Psoas muscle (tissue), 8 donors: ENCODE data around the gene SLC6A19. TPM values are rescaled to one million over a fixed set of nuclear protein-coding genes. Genes with fewer than 3 reads are reported as not detected.
A peak's percentile ranks its signal among the peaks of the same experiment; 100 is the strongest.

Experiments
- ATAC-seq, 4 donors: fragments of 200-7000 bp; cut with Tn5 transposase; one replicate each; pipeline ENCODE4 v1.9.1; 2020; ENCODE audit warnings: moderate library complexity in 3 of 4, mild to moderate bottlenecking in 2 of 4
- DNase-seq, 2 donors: peaks; one replicate each; pipeline ENCODE4 v3.0.0-alpha.2; 2020
- H3K27ac ChIP-seq: fragments of 200-600 bp; one replicate; pipeline ENCODE4 v1.8.0; 2022
- H3K27me3 ChIP-seq, 3 donors: fragments of 200-600 bp in 1 of 3; one replicate each; pipeline versions ENCODE4 v1.6.1 to v1.8.0; 2013 to 2022; ENCODE audit warnings: low read length in 2 of 3, mild to moderate bottlenecking in 2 of 3, moderate library complexity in 1 of 3; ENCODE audit not compliant: insufficient read depth in 3 of 3
- H3K36me3 ChIP-seq, 2 donors: fragments of 200-600 bp in 1 of 2; one replicate each; pipeline versions ENCODE4 v1.6.1 to v1.8.0; 2013 to 2022; ENCODE audit warnings: low read depth in 1 of 2, mild to moderate bottlenecking in 1 of 2, moderate library complexity in 1 of 2; ENCODE audit not compliant: insufficient read depth in 1 of 2
- H3K4me1 ChIP-seq: fragments of 200-600 bp; one replicate; pipeline ENCODE4 v1.8.0; 2022
- H3K4me3 ChIP-seq: fragments of 200-600 bp; one replicate; pipeline ENCODE4 v1.8.0; 2022; ENCODE audit warnings: mild to moderate bottlenecking
- H3K9me3 ChIP-seq: fragments of 200-600 bp; one replicate; pipeline ENCODE4 v1.8.0; 2022
- WGBS, 3 donors: extraction: QIAGEN DNeasy Blood & Tissue Kit; methylation state at CpG; one replicate each; pipeline versions ENCODE4 v1.1.6 to v1.1.7; 2013; 5-methylcytosine and 5-hydroxymethylcytosine counted together
- intact Hi-C, 2 donors: fragments of 100-400 bp; cut with DNase I; formaldehyde crosslinking; loops; one replicate each; pipeline versions ENCODE4 v1.11.0 to v1.14.2; 2022
- polyA plus RNA-seq, 3 donors: library from polyadenylated mRNA; stranded (reverse); fragments of 200-250 nt; gene quantifications; one replicate each; pipeline ENCODE4 v1.2.3, GENCODE V29; 2013
- total RNA-seq, 4 donors: library from RNA; stranded (reverse); fragmentation: NEBNext Ultra II Directional in 2 of 4; extraction: Animal tissue kit (Norgen Biotek cat#: 25700) in 2 of 4; gene quantifications; one replicate each; pipeline versions ENCODE4 v1.2.1 to v1.2.4, GENCODE V29; 2021 to 2023
- TF ChIP-seq, protein P1 (sequence below): fragments of 200-600 bp; IDR thresholded peaks from one replicate; pipeline ENCODE4 v1.8.0; 2022; ENCODE audit warnings: antibody characterized with exemption
- donor health status: healthy with polysubstance abuse.
- donor health status: DM: no; HTN: no; CAD: no; lungs with moderate emphysema.
- donor health status: Bipolar disorder and iron deficiency.
- donor health status: healthy.
- donor health status: DM: yes; HTN: yes; CAD: no.
- donor health status: DM: no; HTN: no; CAD: no.
- donor health status: DM: no; HTN: no; CAD: no.
- donor health status: DM: yes; HTN: yes; CAD: no.

SLC6A19 gene
- total and polyA plus RNA-seq, 7 donors, result 0.03 to 0.08 TPM; not detected in 5

DNA sequence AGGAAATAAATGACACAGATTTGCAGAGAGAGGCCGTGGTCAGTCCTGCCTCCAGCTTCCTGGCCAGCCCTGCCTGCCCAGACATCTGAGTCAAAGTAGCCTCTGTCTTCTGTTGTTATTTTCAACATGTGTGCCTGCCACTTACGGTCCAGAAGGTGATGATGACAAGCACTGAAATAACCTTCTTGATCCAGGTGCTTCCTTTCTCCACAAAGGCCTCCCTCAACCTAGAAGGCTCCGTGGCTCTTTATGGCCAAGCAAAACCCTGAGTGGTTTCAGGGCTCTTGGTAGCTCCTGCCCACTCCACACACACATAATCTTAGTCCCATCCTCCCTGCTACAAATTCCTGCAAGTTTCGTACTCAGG lies 34.1 kb upstream of the SLC6A19 start:
- TF ChIP-seq, protein P1, sequence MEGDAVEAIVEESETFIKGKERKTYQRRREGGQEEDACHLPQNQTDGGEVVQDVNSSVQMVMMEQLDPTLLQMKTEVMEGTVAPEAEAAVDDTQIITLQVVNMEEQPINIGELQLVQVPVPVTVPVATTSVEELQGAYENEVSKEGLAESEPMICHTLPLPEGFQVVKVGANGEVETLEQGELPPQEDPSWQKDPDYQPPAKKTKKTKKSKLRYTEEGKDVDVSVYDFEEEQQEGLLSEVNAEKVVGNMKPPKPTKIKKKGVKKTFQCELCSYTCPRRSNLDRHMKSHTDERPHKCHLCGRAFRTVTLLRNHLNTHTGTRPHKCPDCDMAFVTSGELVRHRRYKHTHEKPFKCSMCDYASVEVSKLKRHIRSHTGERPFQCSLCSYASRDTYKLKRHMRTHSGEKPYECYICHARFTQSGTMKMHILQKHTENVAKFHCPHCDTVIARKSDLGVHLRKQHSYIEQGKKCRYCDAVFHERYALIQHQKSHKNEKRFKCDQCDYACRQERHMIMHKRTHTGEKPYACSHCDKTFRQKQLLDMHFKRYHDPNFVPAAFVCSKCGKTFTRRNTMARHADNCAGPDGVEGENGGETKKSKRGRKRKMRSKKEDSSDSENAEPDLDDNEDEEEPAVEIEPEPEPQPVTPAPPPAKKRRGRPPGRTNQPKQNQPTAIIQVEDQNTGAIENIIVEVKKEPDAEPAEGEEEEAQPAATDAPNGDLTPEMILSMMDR, result no peak
- ATAC-seq (no peak), DNase-seq (no peak)
- intact Hi-C loops, result loop anchor here (5.0 to 10.0 kb wide), 2 partner anchors 475 to 477 kb away; no protein-coding TSS in a partner anchor
- WGBS, 3 donors, result 27 to 31% (median 28%) methylated on average over 4 of the region's 4 CpGs
- Histone ChIP-seq H3K27me3 (peaks cover 0 to 25% (median 0%) of the 10 kb centered on the region in 3 donors), H3K27ac (no peak overlapping the region), H3K9me3 (no peaks in the 10 kb centered on the region), H3K4me1 (no peaks in the 10 kb centered on the region), H3K4me3 (no peak overlapping the region), H3K36me3 (no peaks in the 10 kb centered on the region)

DNA sequence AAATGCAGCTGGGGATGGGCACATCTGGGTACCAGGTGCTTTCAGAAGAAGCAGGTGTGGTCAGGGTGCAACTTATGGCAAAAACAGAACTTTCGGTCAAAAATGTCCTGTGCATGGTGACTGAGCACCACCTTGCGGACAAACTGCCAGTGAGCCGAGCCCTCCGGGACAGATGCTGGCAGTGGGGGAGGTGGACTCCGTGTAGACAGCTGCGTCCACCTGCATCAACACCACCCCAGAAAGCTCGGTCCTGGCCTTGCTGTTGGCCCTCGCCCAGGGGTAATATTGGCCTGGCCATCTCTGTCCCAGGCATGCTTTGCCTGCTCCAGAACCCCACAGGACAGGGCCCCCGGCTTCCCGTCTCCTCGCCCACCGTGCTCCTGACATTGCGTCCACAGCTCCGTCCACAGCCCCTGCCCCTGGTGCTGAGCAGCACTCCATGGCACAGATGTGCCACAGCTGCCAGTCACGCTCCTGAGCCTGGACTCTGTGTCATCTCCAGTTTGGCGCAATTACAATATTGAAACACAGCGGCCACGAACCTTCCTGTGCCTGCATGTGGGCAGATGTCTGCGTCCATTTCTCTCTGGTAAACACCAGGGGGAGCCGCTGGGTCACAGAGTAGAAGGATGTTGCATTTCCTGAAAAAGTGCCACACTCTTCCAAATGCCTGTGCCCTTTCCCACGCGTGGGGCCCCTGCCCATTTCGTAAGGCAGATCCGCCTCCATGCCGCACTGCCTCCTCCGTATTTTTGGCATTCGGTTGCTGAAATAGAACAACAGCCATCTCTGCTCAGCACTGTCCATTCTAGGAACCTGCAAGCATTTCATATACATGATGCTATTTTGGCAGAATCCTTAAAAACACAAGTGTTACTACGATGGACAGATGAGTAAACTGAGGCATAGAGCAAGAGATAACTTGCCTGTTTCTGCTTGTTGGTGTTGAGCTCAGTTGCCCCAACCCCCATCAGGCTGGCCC lies 33.4 kb upstream of the SLC6A19 start:
- peak; percentile 65 to 67 for DNase-seq
- no peaks in the 10 kb centered on the region for H3K4me1 ChIP-seq
- no peak overlapping the region for H3K27ac ChIP-seq
- TF ChIP-seq, protein P1, result peak; percentile 51
- no peak overlapping the region for H3K4me3 ChIP-seq
- no peaks in the 10 kb centered on the region for H3K9me3 ChIP-seq
- H3K36me3 ChIP-seq, result no peaks in the 10 kb centered on the region
- 4 to 7% (median 5%) methylated on average over 28 of the region's 28 CpGs for WGBS, 3 donors
- intact Hi-C loops, result loop anchor here (5.0 to 10.0 kb wide), 2 partner anchors 474 to 477 kb away; no protein-coding TSS in a partner anchor
- H3K27me3 ChIP-seq, result peaks cover 0 to 25% (median 1%) of the 10 kb centered on the region in 3 donors
- peak; percentile 56 to 79 (median 65) for ATAC-seq

DNA sequence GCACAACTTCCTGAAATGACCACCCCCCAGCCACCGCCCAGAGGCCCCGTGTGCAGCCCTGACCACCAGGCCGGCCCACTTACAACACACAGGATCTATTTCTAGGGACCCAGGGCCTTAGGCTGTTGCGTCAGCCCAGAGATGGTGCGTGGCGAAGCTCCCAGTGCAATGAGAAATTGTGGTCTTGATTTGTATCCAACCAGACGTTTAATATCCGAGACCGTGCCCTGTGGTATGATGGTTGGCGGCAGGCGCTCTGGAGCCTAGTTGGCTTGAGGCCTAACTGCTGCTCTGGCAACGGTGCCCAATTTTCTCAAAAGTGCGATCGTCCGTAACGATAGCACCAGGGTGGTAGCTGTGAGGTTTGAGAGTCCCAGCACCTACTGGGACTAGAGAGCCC lies 32.6 kb upstream of the SLC6A19 start:
- intact Hi-C loops, result loop anchor here (5.0 to 10.0 kb wide), 2 partner anchors 474 to 476 kb away; no protein-coding TSS in a partner anchor
- Histone ChIP-seq H3K27me3 (peaks cover 0 to 24% (median 1%) of the 10 kb centered on the region in 3 donors), H3K36me3 (no peaks in the 10 kb centered on the region), H3K4me3 (no peak overlapping the region), H3K4me1 (no peaks in the 10 kb centered on the region), H3K27ac (no peak overlapping the region), H3K9me3 (no peaks in the 10 kb centered on the region)
- ATAC-seq (no peak), DNase-seq (peak in 1 of 2 donors; percentile 5)
- TF ChIP-seq, protein P1, result no peak
- WGBS, 3 donors, result 33 to 49% (median 45%) methylated on average over 16 of the region's 16 CpGs

DNA sequence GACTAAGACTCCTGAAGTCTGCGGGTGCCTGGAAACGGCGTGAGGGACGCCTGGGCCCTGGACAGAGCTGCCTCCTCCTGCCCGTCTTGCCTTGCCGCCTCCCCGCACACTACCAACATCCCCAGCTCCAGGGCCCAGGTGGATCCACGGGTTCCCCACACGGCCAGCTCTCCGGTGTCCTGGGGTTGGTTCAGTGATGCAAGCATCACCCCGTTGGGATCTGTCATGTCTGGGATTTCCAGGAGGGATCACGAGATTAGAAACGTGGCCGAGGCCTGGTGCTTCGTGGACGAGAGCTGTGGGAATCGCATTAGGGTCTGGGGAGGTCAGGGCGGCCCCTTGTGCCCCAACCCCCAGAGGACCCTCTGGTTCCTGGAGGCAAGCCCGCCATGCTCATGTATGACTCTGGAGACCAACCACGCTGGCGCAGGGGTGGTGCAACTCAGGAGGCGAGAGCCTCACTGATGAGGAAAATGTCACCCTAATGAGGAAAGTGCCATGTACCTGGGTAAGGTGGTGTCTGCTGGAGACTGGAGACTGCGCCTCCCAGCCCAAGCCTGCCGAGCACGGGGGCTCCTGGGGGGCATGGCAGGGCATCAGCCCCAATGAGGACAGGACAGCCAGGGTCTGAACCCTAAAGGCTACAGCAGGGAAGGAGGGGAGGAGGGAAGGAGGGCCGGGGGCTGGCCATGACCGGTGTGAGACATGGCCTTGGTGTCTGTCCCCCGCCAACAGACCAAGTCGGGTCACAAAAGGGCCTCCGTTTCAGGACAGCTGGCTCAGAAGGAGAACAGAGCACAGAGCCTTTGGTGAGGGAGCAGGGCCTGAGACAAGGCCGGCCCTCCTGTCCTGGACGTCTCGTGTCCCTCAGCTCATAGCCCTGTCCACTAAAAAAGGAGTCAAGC lies 31.9 kb upstream of the SLC6A19 start:
- peaks cover 0 to 29% (median 1%) of the 10 kb centered on the region in 3 donors for H3K27me3 ChIP-seq
- H3K27ac ChIP-seq, result no peak overlapping the region
- no peak overlapping the region for H3K4me3 ChIP-seq
- DNase-seq (peak in 1 of 2 donors; percentile 8), ATAC-seq (no peak)
- H3K4me1 ChIP-seq, result no peaks in the 10 kb centered on the region
- WGBS, 3 donors, result 81 to 87% (median 83%) methylated on average over 33 of the region's 33 CpGs
- H3K9me3 ChIP-seq, result no peaks in the 10 kb centered on the region
- intact Hi-C loops, result loop anchor here (5.0 to 10.0 kb wide), 3 partner anchors 245 to 475 kb away; no protein-coding TSS in a partner anchor
- H3K36me3 ChIP-seq, result no peaks in the 10 kb centered on the region
- TF ChIP-seq, protein P1, result no peak
